Tibial nerve (tissue), 4 donors: Measurements from ENCODE around the gene EPM2A.

Experiments used
- CTCF ChIP-seq, 5 experiments: fragments of 200-600 bp in 3 of 5; fragments of 450-650 bp in 2 of 5; sonication (generic) in 3 of 5; IDR thresholded peaks; one replicate each; pipeline ENCODE4 v1.5.1; 2016 to 2019; ENCODE audit warnings: antibody characterized with exemption in 5 of 5, mild to moderate bottlenecking in 3 of 5, moderate library complexity in 2 of 5
- EP300 ChIP-seq, 2 donors: sonication (generic); formaldehyde crosslinking; IDR thresholded peaks; one replicate each; pipeline ENCODE4 v1.6.1; 2017; ENCODE audit warnings: antibody characterized with exemption in 2 of 2, mild to moderate bottlenecking in 1 of 2
- POLR2A ChIP-seq, 2 donors: fragments of 450-650 bp; IDR thresholded peaks; one replicate each; pipeline ENCODE4 v1.6.1; 2017; ENCODE audit warnings: antibody characterized with exemption in 2 of 2, mild to moderate bottlenecking in 2 of 2, moderate library complexity in 2 of 2

DNA sequence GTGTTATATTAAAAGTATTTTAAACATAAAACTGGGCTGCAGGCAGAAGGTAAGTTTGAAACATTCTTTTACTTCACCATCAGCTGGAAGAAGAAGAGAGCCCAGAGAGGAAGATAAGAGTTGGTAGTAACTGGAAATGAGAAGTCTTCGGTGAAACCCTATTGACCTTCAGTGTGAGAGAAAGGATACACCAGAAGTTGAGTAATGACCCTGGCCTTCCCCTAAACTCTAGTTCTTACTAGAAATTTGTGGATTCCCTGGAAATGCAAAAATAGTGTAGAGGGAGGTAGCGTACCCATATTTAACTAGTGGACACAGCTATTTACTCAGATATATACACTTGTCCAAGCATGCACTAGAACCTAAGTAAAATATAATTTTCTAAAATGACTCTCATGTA, 8.0 kb upstream of the EPM2A start:
- no peak for TF ChIP-seq CTCF (IDR thresholded peaks at IDR 0.05)
- TF ChIP-seq POLR2A (IDR thresholded peaks at IDR 0.05): no peak
- TF ChIP-seq EP300 (IDR thresholded peaks at IDR 0.05): no peak
